Stimulated activated CD8-positive, alpha-beta memory T cell treated with anti-CD3 and anti-CD28 coated beads, Interleukin-15, amount 100 ng/mL, for 24 hours (primary cell): ENCODE results near the gene CBX7.

ENCODE experiments used
- DNase-seq: peaks from one replicate; pipeline ENCODE4 v3.0.0-alpha.2; 2020; ENCODE audit warnings: low read depth

The CBX7 gene

DNA sequence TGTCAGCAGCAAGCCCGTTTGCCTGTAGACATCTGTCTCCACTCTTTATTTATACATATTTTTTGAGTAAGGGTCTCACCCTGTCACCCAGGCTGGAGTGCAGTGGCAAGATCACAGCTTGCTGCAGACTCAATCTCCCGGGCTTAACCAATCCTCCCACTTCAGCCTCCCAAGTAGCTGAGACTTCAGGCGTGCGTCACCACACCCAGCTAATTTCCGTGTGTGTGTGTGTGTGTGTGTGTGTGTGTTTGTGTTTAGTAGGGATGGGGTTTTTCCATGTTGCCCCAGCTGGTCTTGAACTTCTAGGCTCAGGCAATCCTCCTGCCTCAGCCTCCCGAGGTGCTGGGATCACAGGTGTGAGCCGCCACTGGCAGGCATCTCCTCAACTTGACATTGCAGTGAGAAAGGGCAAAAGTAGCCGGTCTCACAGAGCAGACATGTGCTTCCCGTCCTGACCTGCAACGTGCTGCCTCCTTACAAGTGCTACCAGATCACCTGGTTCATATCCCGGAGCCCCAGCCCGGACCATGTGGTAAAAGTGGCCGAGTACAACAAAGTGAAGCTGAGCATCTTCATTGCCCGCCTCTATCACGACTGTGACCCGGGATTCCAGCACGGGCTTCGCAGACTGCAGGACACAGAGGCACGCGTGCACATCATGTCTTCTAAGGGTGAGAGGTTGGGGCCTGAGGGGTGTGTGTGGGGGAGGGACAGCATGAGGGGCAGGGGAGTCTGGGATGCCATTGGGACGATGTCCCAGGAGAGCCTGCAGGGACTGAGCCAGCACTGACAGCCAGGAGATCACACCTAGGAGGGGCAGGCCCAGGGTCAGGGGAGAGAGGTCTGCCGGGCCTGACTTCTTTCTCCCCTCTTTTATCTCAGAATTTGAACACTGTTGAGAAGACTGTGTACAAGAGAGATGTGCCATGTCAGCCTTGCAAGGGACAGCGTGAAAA lies 61.1 kb downstream of the CBX7 start:
- no peak for DNase-seq

DNA sequence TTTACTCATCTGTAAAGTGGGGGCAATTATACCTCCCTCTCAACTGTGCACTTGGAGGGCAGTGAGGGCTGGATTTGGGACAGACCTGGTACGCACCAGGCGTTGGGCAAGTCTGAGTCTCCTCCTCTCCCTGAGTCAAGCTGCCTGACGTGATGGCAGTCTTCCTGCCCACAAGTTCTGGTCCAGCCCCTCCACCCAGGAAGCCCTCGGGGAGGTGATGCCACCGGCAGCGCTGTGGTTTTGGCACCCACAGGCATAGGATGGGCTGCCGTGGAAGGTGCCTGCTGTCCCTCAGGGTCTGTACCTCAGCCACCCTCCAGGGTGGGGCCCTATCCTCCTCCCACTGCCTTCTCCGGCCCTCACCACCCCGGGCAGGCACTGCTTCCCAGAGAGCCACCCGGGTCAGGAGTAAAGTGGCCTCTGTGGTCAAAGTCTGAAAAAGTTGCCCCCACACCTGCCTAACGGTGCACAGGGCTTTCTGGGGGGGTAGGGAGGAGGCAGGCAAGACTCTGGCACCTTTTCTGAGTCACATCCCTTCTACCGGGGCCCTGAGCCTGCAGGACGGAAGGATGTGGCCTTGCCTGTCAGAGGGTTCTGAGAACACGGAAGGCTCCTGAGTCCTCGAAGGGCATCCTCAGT lies 61.9 kb downstream of the CBX7 start:
- peak; percentile 55 for DNase-seq

DNA sequence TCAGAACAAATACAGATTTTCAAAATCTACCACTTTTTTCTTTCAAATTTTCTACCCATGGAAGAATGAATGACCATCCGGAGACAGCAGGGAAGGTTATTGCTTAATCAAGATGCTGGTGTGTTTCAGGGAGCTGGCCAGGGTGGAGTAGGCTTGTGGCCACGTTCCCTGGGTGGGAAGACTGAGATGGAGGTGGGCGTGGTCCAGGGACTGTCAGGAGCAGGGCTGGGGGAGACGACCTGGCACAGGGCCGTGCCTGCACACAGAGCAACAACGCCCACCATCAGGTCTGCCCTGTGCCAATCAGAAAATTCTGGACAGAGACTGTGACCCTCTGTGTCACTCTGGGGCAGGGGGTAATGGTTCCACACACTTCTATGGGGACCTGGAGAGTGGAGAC lies 62.6 kb downstream of the CBX7 start:
- no peak for DNase-seq

DNA sequence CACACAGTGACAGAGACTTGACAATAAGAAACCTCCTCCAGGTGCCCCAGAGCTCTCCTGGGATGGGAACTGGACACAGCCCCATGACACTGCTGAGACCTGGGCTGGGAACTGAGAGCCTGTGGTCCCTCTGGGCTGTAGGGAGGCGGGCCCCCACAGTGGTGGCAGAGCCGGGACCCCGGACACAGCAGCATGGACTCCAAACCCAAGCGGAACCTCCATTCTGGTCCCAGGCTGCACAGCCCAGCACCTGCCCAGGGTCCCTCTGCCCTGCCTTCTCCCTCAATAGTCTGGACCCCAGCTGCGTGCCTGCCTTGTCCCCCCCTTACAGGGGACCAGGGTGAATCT lies 63.8 kb downstream of the CBX7 start:
- DNase-seq = no peak

DNA sequence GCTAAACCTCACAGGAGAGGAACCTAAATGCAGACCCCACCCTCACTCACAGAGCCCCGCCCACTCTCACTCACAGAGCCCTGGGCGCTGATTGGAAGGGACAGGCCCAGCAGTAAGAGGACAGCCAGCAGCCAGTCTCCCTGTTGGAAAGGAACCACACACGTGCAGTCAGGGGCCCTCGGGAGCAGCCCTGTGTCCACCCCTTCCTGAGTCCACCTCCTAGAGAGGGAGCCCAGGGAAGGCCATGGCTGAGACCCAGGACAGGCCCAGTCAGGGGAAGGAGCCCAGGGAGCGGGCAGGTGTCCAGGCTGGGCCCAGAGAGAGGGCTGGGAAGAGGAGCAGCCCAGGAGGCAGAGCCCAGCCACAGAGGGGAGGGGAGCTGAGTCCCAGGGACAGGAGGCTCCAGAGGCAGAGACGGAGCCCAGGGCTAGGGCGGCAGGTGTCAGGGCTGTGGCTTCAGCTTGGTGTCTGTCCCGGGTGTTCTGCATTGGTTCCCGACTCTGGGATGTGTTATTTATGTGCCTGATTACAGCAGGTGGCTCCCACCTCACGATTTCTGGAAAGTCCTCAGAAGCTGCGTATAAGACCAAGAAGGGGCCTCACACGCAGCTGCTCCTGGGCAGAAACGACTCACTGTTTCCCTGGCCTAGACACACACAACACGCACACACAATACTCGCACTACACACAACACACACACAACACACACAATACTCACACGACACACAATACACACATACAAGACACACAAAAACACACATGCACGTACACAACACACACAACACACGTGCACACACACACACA lies 64.4 kb downstream of the CBX7 start:
- no peak for DNase-seq

DNA sequence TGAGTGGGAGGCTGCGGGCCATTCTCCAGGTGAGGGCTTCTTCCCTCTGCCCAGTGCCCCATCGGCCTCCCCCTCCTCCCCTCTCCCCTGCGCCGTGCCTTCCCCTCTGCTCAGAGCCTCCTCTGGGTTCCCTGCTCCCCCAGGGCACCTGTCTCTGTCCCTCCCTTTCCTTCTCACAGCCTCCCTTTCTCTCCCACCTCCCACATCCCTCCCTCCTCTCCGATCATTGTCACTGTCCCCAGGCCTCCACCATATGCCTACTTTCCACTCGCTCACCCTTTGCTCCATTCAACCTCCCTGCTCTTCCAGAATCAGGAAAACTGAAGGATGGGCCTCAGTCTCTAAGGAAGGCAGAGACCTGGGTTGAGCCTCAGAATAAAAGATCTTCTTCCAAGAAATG lies 65.4 kb downstream of the CBX7 start:
- DNase-seq = no peak

DNA sequence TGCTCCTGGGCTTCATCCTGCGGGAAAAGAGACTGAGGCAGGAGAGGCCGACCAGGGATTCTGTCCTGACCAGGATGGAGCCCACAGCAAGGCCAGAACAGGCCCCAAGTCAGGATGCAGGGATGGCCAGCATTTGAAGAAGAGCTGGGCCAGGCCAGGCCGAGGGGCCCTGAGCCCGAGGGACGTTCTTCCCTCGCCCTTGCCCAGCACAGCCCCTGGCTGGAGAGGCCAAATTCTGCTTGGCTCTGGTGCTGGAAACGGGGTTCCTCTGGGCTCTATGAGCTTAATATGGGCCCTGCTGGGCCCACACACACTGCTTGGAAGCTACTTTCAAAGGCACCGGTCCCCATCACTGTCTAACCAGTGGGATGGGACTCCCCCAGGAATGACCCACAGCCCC lies 67.8 kb downstream of the CBX7 start:
- no peak for DNase-seq

DNA sequence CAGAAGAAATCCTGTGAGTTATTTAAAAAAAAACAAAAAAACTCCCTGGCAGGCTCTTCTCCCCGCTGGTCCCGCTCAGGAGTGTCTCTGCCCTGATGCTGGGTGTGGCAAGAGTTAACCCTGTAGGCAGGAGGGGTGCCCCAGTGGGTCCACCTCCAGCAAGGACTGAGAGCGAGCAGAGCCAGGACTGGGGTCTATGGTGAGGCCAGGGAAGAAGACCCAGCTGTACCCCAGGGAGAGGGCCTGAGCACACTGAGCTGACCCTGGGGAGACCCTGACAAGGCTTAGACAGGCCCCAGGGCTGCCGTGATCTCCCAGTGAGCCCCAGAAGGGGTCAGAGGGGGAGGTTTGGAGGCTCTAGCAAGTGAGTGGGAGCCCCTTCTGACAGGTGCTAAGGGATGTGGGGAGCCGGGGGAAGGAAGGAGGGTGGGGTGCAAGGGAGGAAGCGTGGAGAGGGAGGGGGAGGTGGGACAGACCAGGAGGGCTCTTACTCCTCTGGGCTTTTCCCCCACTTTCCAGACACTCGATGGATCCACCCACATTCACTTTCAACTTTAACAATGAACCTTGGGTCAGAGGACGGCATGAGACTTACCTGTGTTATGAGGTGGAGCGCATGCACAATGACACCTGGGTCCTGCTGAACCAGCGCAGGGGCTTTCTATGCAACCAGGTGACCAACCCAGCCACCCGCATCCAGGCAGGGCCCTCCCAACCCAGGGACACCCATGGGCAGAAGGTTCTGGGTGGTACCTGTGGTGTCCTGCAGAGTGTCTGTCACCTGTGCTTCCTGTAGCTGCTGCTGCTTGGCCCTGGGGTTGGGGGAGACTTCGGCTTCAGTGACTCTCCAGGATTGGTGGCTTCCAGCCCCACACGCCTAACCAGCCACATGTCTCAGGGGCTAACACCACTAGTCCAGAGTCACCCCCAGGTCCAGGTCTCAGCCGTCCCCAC lies 69.0 kb downstream of the CBX7 start:
- DNase-seq = no peak

DNA sequence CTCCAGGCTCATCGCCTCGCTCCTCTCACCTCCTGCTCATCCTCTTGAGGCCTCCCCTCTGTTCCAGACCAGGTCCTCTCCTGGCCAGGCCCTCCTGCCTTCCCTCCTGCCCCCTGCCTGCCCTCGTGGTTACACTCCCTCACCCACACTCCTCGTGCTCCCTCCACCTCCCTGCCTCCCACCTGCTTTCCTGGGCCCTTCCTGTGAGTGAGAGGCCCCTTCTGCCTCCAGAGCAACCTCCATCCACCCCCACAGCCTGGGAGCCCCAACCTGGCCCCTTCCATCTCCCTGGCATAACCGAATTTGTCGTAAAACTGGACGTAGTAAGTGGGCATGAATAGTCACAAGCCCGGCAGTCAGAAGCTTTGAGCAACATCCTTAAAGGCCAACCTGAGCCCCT lies 70.9 kb downstream of the CBX7 start:
- DNase-seq = no peak

DNA sequence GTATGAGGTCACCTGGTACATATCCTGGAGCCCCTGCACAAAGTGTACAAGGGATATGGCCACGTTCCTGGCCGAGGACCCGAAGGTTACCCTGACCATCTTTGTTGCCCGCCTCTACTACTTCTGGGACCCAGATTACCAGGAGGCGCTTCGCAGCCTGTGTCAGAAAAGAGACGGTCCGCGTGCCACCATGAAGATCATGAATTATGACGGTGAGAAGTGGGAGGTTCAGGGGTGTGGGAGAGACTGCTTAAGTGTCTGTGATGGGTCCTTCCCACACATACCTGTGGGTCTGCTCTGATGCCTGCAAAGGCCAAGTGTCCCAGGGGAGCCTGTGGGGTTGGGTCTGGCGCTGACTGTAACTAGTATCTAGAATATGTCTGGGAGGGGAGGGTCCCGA lies 71.5 kb downstream of the CBX7 start:
- no peak for DNase-seq
